IPS-18a (cell line): Measurements from ENCODE around the gene USP13.

Experiments
- H3K27ac ChIP-seq: one replicate; pipeline ENCODE4 v1.5.1; 2013; ENCODE audit warnings: low read length
- H3K27me3 ChIP-seq: one replicate; pipeline ENCODE4 v1.6.1; 2013; ENCODE audit warnings: mild to moderate bottlenecking, low read length; ENCODE audit not compliant: control insufficient read depth, insufficient read depth
- H3K36me3 ChIP-seq: one replicate; pipeline ENCODE4 v1.6.1; 2013; ENCODE audit warnings: low read depth, low read length; ENCODE audit not compliant: control insufficient read depth
- H3K4me1 ChIP-seq: one replicate; pipeline ENCODE4 v1.6.1; 2013; ENCODE audit warnings: low read depth, low read length; ENCODE audit not compliant: control insufficient read depth
- H3K4me3 ChIP-seq: one replicate; pipeline ENCODE4 v1.5.1; 2013; ENCODE audit warnings: low read length
- H3K9ac ChIP-seq: one replicate; pipeline ENCODE4 v1.6.1; 2013; ENCODE audit warnings: mild to moderate bottlenecking, low read length, moderate library complexity
- H3K9me3 ChIP-seq: one replicate; pipeline ENCODE4 v1.6.1; 2013; ENCODE audit warnings: low read depth, low read length; ENCODE audit not compliant: control insufficient read depth

The USP13 gene

DNA sequence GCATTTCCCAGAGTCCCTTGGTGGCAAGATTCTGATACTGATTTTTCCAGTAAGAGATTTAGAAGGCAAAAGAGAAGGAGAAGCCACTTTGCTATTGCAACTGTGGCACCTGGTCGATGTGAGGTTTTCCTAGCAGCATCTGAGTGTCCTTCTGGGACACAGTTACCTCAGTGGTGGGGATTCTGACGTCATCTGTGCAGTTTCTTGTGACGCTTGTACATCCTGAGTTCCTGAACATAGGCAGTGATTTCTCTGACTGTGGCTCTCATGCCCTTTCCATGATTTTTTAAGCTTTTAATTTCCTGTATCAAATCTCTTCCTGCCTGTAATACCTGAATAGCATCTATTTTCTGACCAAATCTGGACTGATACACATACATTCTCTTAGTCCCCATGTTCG, 8.9 kb downstream of the USP13 start:
- no peaks in the 10 kb centered on the region for H3K27me3 ChIP-seq
- H3K9me3 ChIP-seq: no peaks in the 10 kb centered on the region
- H3K9ac ChIP-seq: no peak overlapping the region
- H3K4me1 ChIP-seq: peaks cover 15% of the 10 kb centered on the region
- H3K4me3 ChIP-seq: no peak overlapping the region
- H3K36me3 ChIP-seq: no peaks in the 10 kb centered on the region
- H3K27ac ChIP-seq: no peak overlapping the region

GRCh38 chr3:179663093-179663492, 10.3 kb downstream of the USP13 start:
- Histone ChIP-seq H3K9me3 (no peaks in the 10 kb centered on the region), H3K9ac (no peak overlapping the region), H3K27ac (no peak overlapping the region), H3K36me3 (no peaks in the 10 kb centered on the region), H3K27me3 (no peaks in the 10 kb centered on the region), H3K4me3 (no peak overlapping the region), H3K4me1 (peaks cover 18% of the 10 kb centered on the region)

DNA sequence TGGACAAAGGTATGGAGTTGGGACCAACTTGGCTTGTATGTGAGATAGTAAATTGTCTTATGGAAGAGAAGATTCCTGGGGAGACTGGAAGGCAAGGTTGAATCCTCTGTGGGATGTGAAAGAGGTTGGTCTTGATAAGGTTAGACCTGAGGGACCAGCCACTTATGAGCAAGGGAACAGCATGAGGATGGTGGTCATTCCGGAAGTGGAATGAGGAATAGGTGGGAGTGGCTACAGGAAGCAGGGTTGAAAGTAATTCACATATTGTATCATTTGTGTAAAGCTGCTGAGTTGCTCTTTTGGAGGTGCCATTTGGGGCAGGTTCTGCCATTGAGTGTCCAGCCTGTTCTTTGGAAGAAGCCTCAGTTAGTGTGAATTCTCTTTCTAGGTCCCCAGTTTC, 13.2 kb downstream of the USP13 start:
- Histone ChIP-seq H3K9me3 (no peaks in the 10 kb centered on the region), H3K36me3 (no peaks in the 10 kb centered on the region), H3K4me3 (no peak overlapping the region), H3K27ac (no peak overlapping the region), H3K4me1 (peaks cover 18% of the 10 kb centered on the region), H3K27me3 (no peaks in the 10 kb centered on the region), H3K9ac (no peak overlapping the region)

- Histone ChIP-seq H3K4me1 (peaks cover 18% of the 10 kb centered on the region), H3K9me3 (no peaks in the 10 kb centered on the region), H3K36me3 (no peaks in the 10 kb centered on the region), H3K27ac (no peak overlapping the region), H3K4me3 (no peak overlapping the region), H3K9ac (no peak overlapping the region), H3K27me3 (no peaks in the 10 kb centered on the region)
These were observed 13.7 kb downstream of the USP13 start for GRCh38 chr3:179666436-179667035.

GRCh38 chr3:179668429-179668828, 15.6 kb downstream of the USP13 start:
- no peaks in the 10 kb centered on the region for H3K27me3 ChIP-seq
- H3K27ac ChIP-seq: no peak overlapping the region
- H3K4me1 ChIP-seq: peaks cover 18% of the 10 kb centered on the region
- H3K36me3 ChIP-seq: no peaks in the 10 kb centered on the region
- H3K9me3 ChIP-seq: no peaks in the 10 kb centered on the region
- H3K4me3 ChIP-seq: no peak overlapping the region
- H3K9ac ChIP-seq: no peak overlapping the region

DNA sequence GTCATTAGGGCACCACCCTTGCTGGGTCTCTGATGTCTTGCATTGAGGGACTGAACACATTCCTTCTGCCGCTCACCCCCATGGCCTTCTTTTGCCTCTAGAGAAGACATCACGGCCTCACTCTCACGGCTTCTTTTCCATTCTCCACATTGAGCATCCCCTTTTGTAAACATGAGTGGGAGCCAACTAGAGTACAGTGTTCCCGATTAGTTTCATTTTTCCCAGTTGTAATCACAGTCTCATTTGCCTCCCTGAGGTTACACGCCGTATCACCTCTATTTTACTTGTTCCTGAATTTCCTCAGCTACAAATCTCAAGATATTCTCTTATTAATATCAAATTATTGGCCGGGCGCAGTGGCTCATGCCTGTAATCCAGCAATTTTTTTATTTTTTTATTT, 17.5 kb downstream of the USP13 start:
- H3K27ac ChIP-seq: no peak overlapping the region
- H3K36me3 ChIP-seq: no peaks in the 10 kb centered on the region
- no peak overlapping the region for H3K4me3 ChIP-seq
- H3K9ac ChIP-seq: no peak overlapping the region
- no peaks in the 10 kb centered on the region for H3K27me3 ChIP-seq
- H3K4me1 ChIP-seq: peaks cover 18% of the 10 kb centered on the region
- no peaks in the 10 kb centered on the region for H3K9me3 ChIP-seq

GRCh38 chr3:179671309-179671708, 18.5 kb downstream of the USP13 start:
- Histone ChIP-seq H3K4me1 (peaks cover 12% of the 10 kb centered on the region), H3K9ac (no peak overlapping the region), H3K36me3 (no peaks in the 10 kb centered on the region), H3K4me3 (no peak overlapping the region), H3K9me3 (no peaks in the 10 kb centered on the region), H3K27me3 (no peaks in the 10 kb centered on the region), H3K27ac (no peak overlapping the region)

DNA sequence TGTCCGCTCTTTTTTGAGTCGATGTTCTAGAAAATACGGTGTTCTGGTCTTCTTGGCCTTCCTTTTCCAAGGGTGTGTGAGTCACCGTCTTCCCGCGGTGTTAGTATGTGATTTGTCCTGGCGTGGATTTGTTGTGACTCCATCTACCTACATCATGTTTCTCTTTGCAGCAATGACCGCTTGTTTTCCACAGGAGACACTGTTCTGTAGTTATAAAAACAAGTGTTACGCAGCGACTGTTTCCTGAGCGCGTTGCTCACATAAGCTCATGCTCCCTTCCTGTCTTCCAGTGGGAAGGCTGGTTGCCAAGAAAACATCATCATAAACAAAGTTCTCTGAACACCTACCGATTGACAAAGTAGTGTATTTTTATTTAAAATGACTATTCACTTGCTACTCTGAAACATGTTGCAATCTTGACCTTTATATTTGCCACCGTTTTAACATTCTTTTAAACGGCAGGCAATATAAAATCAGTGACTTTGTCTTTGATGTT, 19.0 kb downstream of the USP13 start:
- Histone ChIP-seq H3K27me3 (no peaks in the 10 kb centered on the region), H3K9me3 (no peaks in the 10 kb centered on the region), H3K27ac (no peak overlapping the region), H3K9ac (no peak overlapping the region), H3K36me3 (no peaks in the 10 kb centered on the region), H3K4me3 (no peak overlapping the region), H3K4me1 (peaks cover 7% of the 10 kb centered on the region)

GRCh38 chr3:179672918-179673317, 20.1 kb downstream of the USP13 start:
- Histone ChIP-seq H3K27ac (no peak overlapping the region), H3K9me3 (no peaks in the 10 kb centered on the region), H3K9ac (no peak overlapping the region), H3K36me3 (no peaks in the 10 kb centered on the region), H3K4me1 (peaks cover 4% of the 10 kb centered on the region), H3K4me3 (no peak overlapping the region), H3K27me3 (no peaks in the 10 kb centered on the region)

DNA sequence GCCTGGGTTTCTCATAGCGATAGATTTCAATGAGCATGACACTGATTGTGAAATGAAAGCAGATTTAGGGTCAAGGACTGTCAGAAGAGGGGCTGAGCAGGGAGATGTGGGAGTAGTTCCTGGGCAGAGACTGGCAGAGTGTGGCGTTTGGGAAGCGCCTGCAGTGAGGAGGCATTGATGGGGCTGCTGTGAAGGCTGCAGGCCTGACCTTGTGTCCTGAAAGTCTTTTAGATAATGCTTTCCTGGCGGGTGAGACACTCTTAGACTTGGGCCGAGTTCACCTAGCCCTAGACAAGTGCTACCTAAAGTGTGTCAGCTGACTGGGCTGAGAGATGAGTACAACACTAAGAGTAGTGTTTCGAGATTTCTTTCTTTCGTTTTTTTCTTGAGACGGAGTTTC, 20.7 kb downstream of the USP13 start:
- Histone ChIP-seq H3K27me3 (no peaks in the 10 kb centered on the region), H3K9ac (no peak overlapping the region), H3K4me1 (peaks cover 4% of the 10 kb centered on the region), H3K4me3 (no peak overlapping the region), H3K36me3 (no peaks in the 10 kb centered on the region), H3K9me3 (no peaks in the 10 kb centered on the region), H3K27ac (no peak overlapping the region)

GRCh38 chr3:179676081-179676480, 23.2 kb downstream of the USP13 start:
- Histone ChIP-seq H3K36me3 (no peaks in the 10 kb centered on the region), H3K27ac (no peak overlapping the region), H3K4me3 (no peak overlapping the region), H3K4me1 (peaks cover 4% of the 10 kb centered on the region), H3K9ac (no peak overlapping the region), H3K9me3 (no peaks in the 10 kb centered on the region), H3K27me3 (no peaks in the 10 kb centered on the region)

- Histone ChIP-seq H3K4me1 (peaks cover under 1% of the 10 kb centered on the region), H3K27me3 (no peaks in the 10 kb centered on the region), H3K27ac (no peak overlapping the region), H3K9ac (no peak overlapping the region), H3K9me3 (no peaks in the 10 kb centered on the region), H3K36me3 (no peaks in the 10 kb centered on the region), H3K4me3 (no peak overlapping the region)
These were observed 25.0 kb downstream of the USP13 start for GRCh38 chr3:179677884-179678283.
